ENCODE measurements around the gene ITSN2. TPM values are rescaled to one million over a fixed set of nuclear protein-coding genes. Genes with fewer than 3 reads are reported as not detected.

Gene ITSN2
- total and polyA plus RNA-seq, 4 donors, result 10.1 to 32.4 (median 21.6) TPM

GRCh38 chr2:24276349-24276899, 83.9 kb downstream of the ITSN2 start:
- H3K4me3 ChIP-seq (ENCODE audit: low read depth in 1 of 3, low read length in 3 of 3), result no peak overlapping the region
- H3K4me1 ChIP-seq (ENCODE audit: control insufficient read depth in 4 of 4, insufficient read depth in 4 of 4, low read length in 3 of 4), result peaks cover 0 to 7% (median 2%) of the 10 kb centered on the region in 4 donors
- H3K9ac ChIP-seq (ENCODE audit: low read depth in 1 of 2, low read length in 2 of 2), result no peak overlapping the region
- no peaks in the 10 kb centered on the region for H3K27me3 ChIP-seq (ENCODE audit: control insufficient read depth in 4 of 4, insufficient read depth in 4 of 4, low read length in 3 of 4)
- H3K36me3 ChIP-seq (ENCODE audit: control insufficient read depth in 4 of 4, insufficient read depth in 3 of 4, low read depth in 1 of 4, low read length in 3 of 4), result peaks cover 1 to 17% (median 4%) of the 10 kb centered on the region in 4 donors
- H3K9me3 ChIP-seq (ENCODE audit: control insufficient read depth in 4 of 4, low read length in 3 of 4), result no peaks in the 10 kb centered on the region
- TF ChIP-seq HNF4A (conservative IDR thresholded peaks at IDR 0.05), result peak in 1 of 2 donors; percentile 8
- TF ChIP-seq, protein P1, sequence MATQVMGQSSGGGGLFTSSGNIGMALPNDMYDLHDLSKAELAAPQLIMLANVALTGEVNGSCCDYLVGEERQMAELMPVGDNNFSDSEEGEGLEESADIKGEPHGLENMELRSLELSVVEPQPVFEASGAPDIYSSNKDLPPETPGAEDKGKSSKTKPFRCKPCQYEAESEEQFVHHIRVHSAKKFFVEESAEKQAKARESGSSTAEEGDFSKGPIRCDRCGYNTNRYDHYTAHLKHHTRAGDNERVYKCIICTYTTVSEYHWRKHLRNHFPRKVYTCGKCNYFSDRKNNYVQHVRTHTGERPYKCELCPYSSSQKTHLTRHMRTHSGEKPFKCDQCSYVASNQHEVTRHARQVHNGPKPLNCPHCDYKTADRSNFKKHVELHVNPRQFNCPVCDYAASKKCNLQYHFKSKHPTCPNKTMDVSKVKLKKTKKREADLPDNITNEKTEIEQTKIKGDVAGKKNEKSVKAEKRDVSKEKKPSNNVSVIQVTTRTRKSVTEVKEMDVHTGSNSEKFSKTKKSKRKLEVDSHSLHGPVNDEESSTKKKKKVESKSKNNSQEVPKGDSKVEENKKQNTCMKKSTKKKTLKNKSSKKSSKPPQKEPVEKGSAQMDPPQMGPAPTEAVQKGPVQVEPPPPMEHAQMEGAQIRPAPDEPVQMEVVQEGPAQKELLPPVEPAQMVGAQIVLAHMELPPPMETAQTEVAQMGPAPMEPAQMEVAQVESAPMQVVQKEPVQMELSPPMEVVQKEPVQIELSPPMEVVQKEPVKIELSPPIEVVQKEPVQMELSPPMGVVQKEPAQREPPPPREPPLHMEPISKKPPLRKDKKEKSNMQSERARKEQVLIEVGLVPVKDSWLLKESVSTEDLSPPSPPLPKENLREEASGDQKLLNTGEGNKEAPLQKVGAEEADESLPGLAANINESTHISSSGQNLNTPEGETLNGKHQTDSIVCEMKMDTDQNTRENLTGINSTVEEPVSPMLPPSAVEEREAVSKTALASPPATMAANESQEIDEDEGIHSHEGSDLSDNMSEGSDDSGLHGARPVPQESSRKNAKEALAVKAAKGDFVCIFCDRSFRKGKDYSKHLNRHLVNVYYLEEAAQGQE (IDR thresholded peaks at IDR 0.05), result no peak
- 58% methylated on average over 4 of the region's 4 CpGs for WGBS
- H3K27ac ChIP-seq (ENCODE audit: low read depth in 1 of 2, low read length in 2 of 2), result no peak overlapping the region
- no peak for DNase-seq (ENCODE audit: low spot score)

GRCh38 chr2:24274809-24275208, 85.5 kb downstream of the ITSN2 start:
- no peaks in the 10 kb centered on the region for H3K27me3 ChIP-seq (ENCODE audit: control insufficient read depth in 4 of 4, insufficient read depth in 4 of 4, low read length in 3 of 4)
- peaks cover 0 to 7% (median 2%) of the 10 kb centered on the region in 4 donors for H3K4me1 ChIP-seq (ENCODE audit: control insufficient read depth in 4 of 4, insufficient read depth in 4 of 4, low read length in 3 of 4)
- no peak for DNase-seq (ENCODE audit: low spot score)
- H3K27ac ChIP-seq (ENCODE audit: low read depth in 1 of 2, low read length in 2 of 2), result no peak overlapping the region
- H3K9ac ChIP-seq (ENCODE audit: low read depth in 1 of 2, low read length in 2 of 2), result no peak overlapping the region
- TF ChIP-seq JUND (IDR thresholded peaks at IDR 0.05), result no peak
- TF ChIP-seq HNF4A (conservative IDR thresholded peaks at IDR 0.05), result no peak
- TF ChIP-seq, protein P2, sequence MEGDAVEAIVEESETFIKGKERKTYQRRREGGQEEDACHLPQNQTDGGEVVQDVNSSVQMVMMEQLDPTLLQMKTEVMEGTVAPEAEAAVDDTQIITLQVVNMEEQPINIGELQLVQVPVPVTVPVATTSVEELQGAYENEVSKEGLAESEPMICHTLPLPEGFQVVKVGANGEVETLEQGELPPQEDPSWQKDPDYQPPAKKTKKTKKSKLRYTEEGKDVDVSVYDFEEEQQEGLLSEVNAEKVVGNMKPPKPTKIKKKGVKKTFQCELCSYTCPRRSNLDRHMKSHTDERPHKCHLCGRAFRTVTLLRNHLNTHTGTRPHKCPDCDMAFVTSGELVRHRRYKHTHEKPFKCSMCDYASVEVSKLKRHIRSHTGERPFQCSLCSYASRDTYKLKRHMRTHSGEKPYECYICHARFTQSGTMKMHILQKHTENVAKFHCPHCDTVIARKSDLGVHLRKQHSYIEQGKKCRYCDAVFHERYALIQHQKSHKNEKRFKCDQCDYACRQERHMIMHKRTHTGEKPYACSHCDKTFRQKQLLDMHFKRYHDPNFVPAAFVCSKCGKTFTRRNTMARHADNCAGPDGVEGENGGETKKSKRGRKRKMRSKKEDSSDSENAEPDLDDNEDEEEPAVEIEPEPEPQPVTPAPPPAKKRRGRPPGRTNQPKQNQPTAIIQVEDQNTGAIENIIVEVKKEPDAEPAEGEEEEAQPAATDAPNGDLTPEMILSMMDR (IDR thresholded peaks at IDR 0.05; ENCODE audit: low read depth, low read length, missing input control), result no peak
- no peak for TF ChIP-seq NR2F2 (IDR thresholded peaks at IDR 0.05)
- TF ChIP-seq YY1 (IDR thresholded peaks at IDR 0.05), result no peak
- TF ChIP-seq, protein P1 (IDR thresholded peaks at IDR 0.05), result no peak
- TF ChIP-seq GABPA (IDR thresholded peaks at IDR 0.05 in 1 of 2, conservative IDR thresholded peaks at IDR 0.05 in 1 of 2), result no peak
- TF ChIP-seq TAF1 (conservative IDR thresholded peaks at IDR 0.05), result no peak
- peaks cover 1 to 26% (median 11%) of the 10 kb centered on the region in 4 donors for H3K36me3 ChIP-seq (ENCODE audit: control insufficient read depth in 4 of 4, insufficient read depth in 3 of 4, low read depth in 1 of 4, low read length in 3 of 4)
- no peak overlapping the region for H3K4me3 ChIP-seq (ENCODE audit: low read depth in 1 of 3, low read length in 3 of 3)
- no peaks in the 10 kb centered on the region for H3K9me3 ChIP-seq (ENCODE audit: control insufficient read depth in 4 of 4, low read length in 3 of 4)
